NB4 (cell line): ENCODE results near the gene CHST13.

Source experiments
- CTCF ChIP-seq: IDR thresholded peaks from one replicate; pipeline ENCODE4 v1.5.1; 2012; ENCODE audit warnings: low read depth, low read length
- POLR2A ChIP-seq: IDR thresholded peaks from 2 replicates; pipeline ENCODE4 v1.6.1; 2011; ENCODE audit warnings: mild to moderate bottlenecking; ENCODE audit not compliant: insufficient read length; ENCODE audit errors: extremely low read depth

DNA sequence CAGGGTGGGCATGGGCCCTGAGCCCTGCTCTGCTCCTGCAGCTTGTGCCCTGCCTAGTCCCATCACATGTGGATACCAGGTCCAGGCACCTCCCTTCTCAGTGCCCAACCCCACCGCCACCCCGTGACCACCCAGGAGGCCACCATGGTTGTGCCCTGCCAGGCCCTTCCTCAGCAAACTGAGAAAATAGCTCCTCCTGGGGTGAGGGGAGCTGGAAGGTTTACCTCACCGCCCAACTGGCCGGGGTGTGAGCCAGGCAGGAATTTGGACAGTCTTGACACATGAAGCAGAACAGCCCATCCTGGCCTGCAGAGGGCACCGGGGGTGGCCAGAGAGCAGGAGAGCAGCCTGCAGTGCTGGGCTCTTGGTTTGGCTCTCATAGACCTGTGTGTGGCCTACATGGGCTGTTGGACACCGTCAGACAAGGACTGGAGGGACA is 46.2 kb downstream of the CHST13 start:
- TF ChIP-seq CTCF (no peak), POLR2A (no peak)
